ENCODE results near the gene SASH1.

Gene SASH1

DNA sequence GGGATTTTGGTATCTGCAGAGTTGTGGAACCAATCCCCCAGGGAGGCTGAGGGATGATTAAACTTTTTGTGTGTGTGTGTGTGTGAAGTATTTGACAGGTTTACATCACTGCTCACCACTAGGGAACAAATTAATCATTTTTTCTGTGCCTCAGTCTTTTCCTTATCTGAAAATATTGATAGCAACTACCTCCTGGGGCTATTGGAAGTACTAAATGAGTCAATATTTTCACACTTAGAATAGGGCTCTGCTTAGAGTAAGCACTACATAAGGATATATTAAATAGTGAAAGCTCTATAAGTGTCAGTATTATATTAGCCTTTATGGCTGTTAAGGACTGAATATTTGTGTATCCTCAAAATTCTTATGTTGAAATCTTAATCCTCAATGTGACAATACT lies 249.0 kb downstream of the SASH1 start:
- no peak for DNase-seq (ENCODE audit: low spot score)

DNA sequence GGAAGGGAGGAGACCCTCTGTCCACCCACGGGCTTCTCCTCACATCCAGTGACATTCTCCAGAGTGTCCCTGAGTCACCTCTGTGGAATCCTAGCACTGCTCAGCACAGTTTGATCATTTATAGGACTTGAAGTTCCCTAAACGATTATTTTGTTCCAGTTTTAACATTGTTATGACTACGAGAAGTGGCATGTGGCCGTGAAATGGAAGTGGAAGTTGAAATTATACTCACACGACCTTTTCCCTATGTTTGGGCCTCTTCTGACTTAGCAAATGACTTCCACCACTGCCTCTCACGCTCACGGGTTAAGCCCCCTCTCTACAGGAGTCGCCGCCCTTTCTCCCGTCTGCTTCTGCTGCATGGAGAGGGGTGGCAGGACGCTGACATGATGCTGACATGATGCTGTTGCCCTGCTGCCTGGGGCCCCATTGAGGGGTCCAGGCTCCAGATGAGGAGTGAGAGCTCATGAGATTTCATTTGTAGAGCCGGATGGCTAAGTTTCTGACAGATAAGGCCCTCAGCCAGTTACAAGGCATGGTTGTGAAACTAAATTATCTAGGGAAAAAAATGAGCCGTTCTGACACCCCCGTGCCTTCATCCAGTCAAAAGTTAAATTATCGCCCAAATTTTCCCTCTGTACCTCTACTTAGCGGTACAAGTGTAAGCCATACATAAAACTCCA lies 250.6 kb downstream of the SASH1 start:
- DNase-seq (ENCODE audit: low spot score): no peak

GRCh38 chr6:148593813-148594170 lies 251.2 kb downstream of the SASH1 start:
- DNase-seq (ENCODE audit: low spot score): no peak

GRCh38 chr6:148595550-148595949 lies 252.9 kb downstream of the SASH1 start:
- DNase-seq (ENCODE audit: low spot score): no peak

- no peak for DNase-seq (ENCODE audit: low spot score)
These were observed 254.3 kb downstream of the SASH1 start for GRCh38 chr6:148596891-148597455.

DNA sequence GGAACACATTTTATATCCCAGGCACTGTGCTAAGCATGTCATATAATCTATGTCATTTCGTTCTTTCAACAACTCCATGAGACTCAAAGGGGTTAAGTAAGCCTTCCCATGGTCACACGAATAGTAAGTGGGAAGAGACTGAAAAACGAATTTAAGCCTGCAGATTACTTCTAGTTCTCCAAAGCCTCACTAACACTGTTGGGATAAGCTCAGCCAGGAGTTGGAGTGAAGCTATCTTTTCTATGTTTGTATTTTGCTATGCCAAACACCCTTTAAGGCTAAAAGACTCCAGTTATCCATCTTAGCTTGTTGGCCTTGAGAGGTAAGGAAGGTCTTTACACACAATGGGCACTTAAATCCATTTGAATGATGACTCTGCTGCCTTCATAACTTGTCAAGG lies 256.1 kb downstream of the SASH1 start:
- DNase-seq (ENCODE audit: low spot score): no peak

GRCh38 chr6:148599967-148600426 lies 257.4 kb downstream of the SASH1 start:
- DNase-seq (ENCODE audit: low spot score): no peak
